ENCODE data around the gene FAM174C.

The FAM174C gene

DNA sequence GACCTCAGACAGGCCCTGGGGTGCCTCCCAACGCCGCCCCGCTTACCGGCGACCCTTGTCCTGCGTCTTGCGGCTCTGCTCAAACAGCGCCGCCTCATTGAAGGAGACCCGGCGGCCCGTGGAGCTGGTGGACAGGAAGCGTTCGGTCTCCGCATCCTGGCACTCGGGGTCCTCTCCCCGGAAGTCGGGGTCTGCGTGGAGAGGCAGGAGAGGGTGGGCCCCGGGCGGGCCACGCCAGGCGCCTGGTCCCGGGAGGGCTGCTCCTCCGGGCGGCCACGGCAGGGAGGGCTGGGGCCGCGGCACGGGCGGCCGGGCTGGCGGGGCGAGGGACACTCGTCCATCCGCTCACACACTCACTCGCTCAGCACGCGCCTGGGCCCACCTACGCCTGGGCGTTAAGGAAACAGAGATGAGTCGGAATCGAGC is 40.4 kb upstream of the FAM174C start:
- H3K9me3 ChIP-seq (ENCODE audit: insufficient read depth, low read depth, low read length) = no peaks in the 10 kb centered on the region
- no peaks in the 10 kb centered on the region for H3K36me3 ChIP-seq (ENCODE audit: insufficient read depth, low read length)
- no peaks in the 10 kb centered on the region for H3K4me1 ChIP-seq (ENCODE audit: insufficient read depth, low read length, poor library complexity, severe bottlenecking)
- no peaks in the 10 kb centered on the region for H3K27me3 ChIP-seq (ENCODE audit: insufficient read depth, low read length, poor library complexity, severe bottlenecking)
- no peaks in the 10 kb centered on the region for H3K9me2 ChIP-seq (replicated peaks; ENCODE audit: low read depth, low read length)
- H4K20me1 ChIP-seq (ENCODE audit: insufficient read depth, low read length, poor library complexity, severe bottlenecking) = no peaks in the 10 kb centered on the region
- no peak overlapping the region for H2AFZ ChIP-seq (ENCODE audit: low read length)
- no peak overlapping the region for H3K4me2 ChIP-seq (ENCODE audit: low read depth, low read length, poor library complexity, severe bottlenecking)
- H3K4me3 ChIP-seq (ENCODE audit: low read length, poor library complexity, severe bottlenecking) = no peak overlapping the region
- H3K79me2 ChIP-seq (ENCODE audit: insufficient read depth, low read length) = no peaks in the 10 kb centered on the region
- H3F3A ChIP-seq (ENCODE audit: low read depth) = peaks cover 10% of the 10 kb centered on the region; the same call in 1 of the 2 replicates
- TF ChIP-seq, protein P1, sequence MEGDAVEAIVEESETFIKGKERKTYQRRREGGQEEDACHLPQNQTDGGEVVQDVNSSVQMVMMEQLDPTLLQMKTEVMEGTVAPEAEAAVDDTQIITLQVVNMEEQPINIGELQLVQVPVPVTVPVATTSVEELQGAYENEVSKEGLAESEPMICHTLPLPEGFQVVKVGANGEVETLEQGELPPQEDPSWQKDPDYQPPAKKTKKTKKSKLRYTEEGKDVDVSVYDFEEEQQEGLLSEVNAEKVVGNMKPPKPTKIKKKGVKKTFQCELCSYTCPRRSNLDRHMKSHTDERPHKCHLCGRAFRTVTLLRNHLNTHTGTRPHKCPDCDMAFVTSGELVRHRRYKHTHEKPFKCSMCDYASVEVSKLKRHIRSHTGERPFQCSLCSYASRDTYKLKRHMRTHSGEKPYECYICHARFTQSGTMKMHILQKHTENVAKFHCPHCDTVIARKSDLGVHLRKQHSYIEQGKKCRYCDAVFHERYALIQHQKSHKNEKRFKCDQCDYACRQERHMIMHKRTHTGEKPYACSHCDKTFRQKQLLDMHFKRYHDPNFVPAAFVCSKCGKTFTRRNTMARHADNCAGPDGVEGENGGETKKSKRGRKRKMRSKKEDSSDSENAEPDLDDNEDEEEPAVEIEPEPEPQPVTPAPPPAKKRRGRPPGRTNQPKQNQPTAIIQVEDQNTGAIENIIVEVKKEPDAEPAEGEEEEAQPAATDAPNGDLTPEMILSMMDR (conservative IDR thresholded peaks at IDR 0.05; ENCODE audit: low read length) = no peak
- no peak for TF ChIP-seq EZH2phosphoT487 (IDR thresholded peaks at IDR 0.05; ENCODE audit: borderline replicate concordance)
- H3K9ac ChIP-seq (ENCODE audit: low read depth, low read length, poor library complexity, severe bottlenecking) = no peak overlapping the region

DNA sequence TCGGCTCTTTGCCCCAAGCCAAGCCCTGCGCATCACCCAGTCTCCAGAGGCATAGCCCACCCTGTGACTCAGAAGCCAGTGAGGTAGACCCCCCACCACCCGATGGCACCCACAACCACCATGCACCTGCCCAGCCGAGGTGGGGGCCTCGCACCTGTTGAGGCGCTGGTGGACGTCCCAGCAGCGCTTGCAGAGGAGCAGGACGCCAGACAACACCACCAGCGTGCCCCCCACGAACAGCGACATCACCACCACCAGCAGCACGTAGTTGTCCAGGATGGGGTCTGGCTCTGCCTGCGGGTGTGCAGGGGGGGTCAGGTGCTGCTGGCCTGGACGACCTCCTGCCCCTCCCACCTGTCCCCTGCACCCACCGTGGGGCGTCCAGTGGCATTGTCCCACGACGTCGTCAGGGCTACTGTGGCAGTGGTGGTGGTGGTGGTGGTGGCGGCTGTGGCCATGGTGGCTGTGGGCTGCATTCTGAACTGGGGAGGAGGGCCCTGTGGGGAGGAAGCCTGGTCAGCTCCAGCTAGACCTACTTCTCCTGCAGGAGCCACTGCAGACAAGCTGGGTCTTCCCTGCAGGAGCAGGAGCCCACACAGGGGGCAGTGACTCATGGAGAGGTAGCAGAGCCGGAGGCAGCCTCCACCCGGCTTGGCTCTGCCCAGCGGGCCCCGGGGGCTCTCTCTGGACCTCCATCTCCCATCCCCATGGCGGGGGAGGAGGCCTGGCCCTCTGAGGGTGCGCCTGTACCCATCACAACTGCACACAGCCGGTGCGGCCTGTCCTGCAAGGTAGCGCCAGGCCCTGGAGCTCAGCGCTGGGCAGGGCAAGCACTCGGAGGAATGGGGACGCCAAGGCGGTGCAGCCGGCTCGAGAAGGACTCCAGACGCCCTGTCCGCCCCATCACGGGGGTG is 39.4 kb upstream of the FAM174C start:
- H3K4me3 ChIP-seq (ENCODE audit: low read length, poor library complexity, severe bottlenecking) = no peak overlapping the region
- H3K9ac ChIP-seq (ENCODE audit: low read depth, low read length, poor library complexity, severe bottlenecking) = no peak overlapping the region
- H2AFZ ChIP-seq (ENCODE audit: low read length) = no peak overlapping the region

DNA sequence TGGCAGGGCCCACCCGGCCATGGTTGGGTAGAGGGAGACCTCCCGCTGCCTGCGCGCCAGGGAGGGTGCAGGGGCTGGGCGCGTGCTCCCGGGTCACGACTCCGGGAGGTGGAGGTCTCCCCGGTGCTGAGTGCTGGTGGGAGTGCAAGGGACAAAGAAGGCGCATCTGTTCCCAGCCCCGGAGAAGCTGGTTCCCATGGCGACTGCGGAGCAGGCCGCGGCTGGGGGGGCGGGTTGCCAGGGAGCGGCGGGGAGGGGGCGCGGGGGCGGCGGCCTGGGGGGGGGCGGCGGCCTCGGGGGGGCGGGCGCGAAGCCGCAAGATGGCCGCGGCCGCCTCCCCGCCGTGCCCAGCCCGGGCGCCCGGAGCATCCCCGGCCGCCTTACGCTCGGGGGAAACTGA is 38.8 kb upstream of the FAM174C start:
- Histone ChIP-seq H3K36me3 (ENCODE audit: insufficient read depth, low read length) (no peaks in the 10 kb centered on the region), H3K4me1 (ENCODE audit: insufficient read depth, low read length, poor library complexity, severe bottlenecking) (peaks cover 6% of the 10 kb centered on the region), H3K9me2 (replicated peaks; ENCODE audit: low read depth, low read length) (no peaks in the 10 kb centered on the region), H3K4me2 (ENCODE audit: low read depth, low read length, poor library complexity, severe bottlenecking) (no peak overlapping the region), H4K20me1 (ENCODE audit: insufficient read depth, low read length, poor library complexity, severe bottlenecking) (no peaks in the 10 kb centered on the region), H3K27me3 (ENCODE audit: insufficient read depth, low read length, poor library complexity, severe bottlenecking) (no peaks in the 10 kb centered on the region), H2AFZ (ENCODE audit: low read length) (no peak overlapping the region), H3K79me2 (ENCODE audit: insufficient read depth, low read length) (no peaks in the 10 kb centered on the region), H3K9ac (ENCODE audit: low read depth, low read length, poor library complexity, severe bottlenecking) (no peak overlapping the region), H3K4me3 (ENCODE audit: low read length, poor library complexity, severe bottlenecking) (no peak overlapping the region), H3F3A (ENCODE audit: low read depth) (peaks cover 10% of the 10 kb centered on the region; the same call in 1 of the 2 replicates), H3K9me3 (ENCODE audit: insufficient read depth, low read depth, low read length) (no peaks in the 10 kb centered on the region)
- TF ChIP-seq, protein P1 (conservative IDR thresholded peaks at IDR 0.05; ENCODE audit: low read length) = no peak
- no peak for TF ChIP-seq EZH2phosphoT487 (IDR thresholded peaks at IDR 0.05; ENCODE audit: borderline replicate concordance)

More for the DNA sequence above, 39.4 kb upstream of the FAM174C start:
- no peaks in the 10 kb centered on the region for H3K36me3 ChIP-seq (ENCODE audit: insufficient read depth, low read length)
- no peaks in the 10 kb centered on the region for H4K20me1 ChIP-seq (ENCODE audit: insufficient read depth, low read length, poor library complexity, severe bottlenecking)
- TF ChIP-seq, protein P1 (conservative IDR thresholded peaks at IDR 0.05; ENCODE audit: low read length) = no peak
- TF ChIP-seq EZH2phosphoT487 (IDR thresholded peaks at IDR 0.05; ENCODE audit: borderline replicate concordance) = no peak
- H3K27me3 ChIP-seq (ENCODE audit: insufficient read depth, low read length, poor library complexity, severe bottlenecking) = no peaks in the 10 kb centered on the region
- no peaks in the 10 kb centered on the region for H3K9me2 ChIP-seq (replicated peaks; ENCODE audit: low read depth, low read length)
- no peaks in the 10 kb centered on the region for H3K79me2 ChIP-seq (ENCODE audit: insufficient read depth, low read length)
- no peaks in the 10 kb centered on the region for H3K9me3 ChIP-seq (ENCODE audit: insufficient read depth, low read depth, low read length)
- H3K4me2 ChIP-seq (ENCODE audit: low read depth, low read length, poor library complexity, severe bottlenecking) = no peak overlapping the region
- H3F3A ChIP-seq (ENCODE audit: low read depth) = peaks cover 10% of the 10 kb centered on the region; the same call in 1 of the 2 replicates
- H3K4me1 ChIP-seq (ENCODE audit: insufficient read depth, low read length, poor library complexity, severe bottlenecking) = peaks cover under 1% of the 10 kb centered on the region

All from Loucy (cell line).